Measurements from ENCODE around the gene KCNJ3.

KCNJ3 gene

GRCh38 chr2:154707994-154708575, 9.6 kb downstream of the KCNJ3 start:
- no peak for DNase-seq (ENCODE audit: low read depth)

- no peak for DNase-seq (ENCODE audit: low read depth)
These were observed 10.7 kb downstream of the KCNJ3 start for GRCh38 chr2:154709215-154709614.

GRCh38 chr2:154710078-154710477, 11.6 kb downstream of the KCNJ3 start:
- DNase-seq (ENCODE audit: low read depth) = no peak

- no peak for DNase-seq (ENCODE audit: low read depth)
These were observed 12.2 kb downstream of the KCNJ3 start for GRCh38 chr2:154710685-154711084.

GRCh38 chr2:154713675-154714074, 15.2 kb downstream of the KCNJ3 start:
- DNase-seq (ENCODE audit: low read depth) = no peak

- no peak for DNase-seq (ENCODE audit: low read depth)
These were observed 22.2 kb downstream of the KCNJ3 start for GRCh38 chr2:154720651-154721050.

GRCh38 chr2:154724194-154724797, 25.8 kb downstream of the KCNJ3 start:
- no peak for DNase-seq (ENCODE audit: low read depth)

GRCh38 chr2:154740361-154740760, 41.9 kb downstream of the KCNJ3 start:
- DNase-seq (ENCODE audit: low read depth) = no peak

- DNase-seq (ENCODE audit: low read depth) = no peak
These were observed 60.4 kb downstream of the KCNJ3 start for GRCh38 chr2:154758871-154759270.

GRCh38 chr2:154762638-154763037, 64.1 kb downstream of the KCNJ3 start:
- no peak for DNase-seq (ENCODE audit: low read depth)

GRCh38 chr2:154771664-154772284, 73.3 kb downstream of the KCNJ3 start:
- no peak for DNase-seq (ENCODE audit: low read depth)

GRCh38 chr2:154776825-154777224, 78.3 kb downstream of the KCNJ3 start:
- no peak for DNase-seq (ENCODE audit: low read depth)

GRCh38 chr2:154794406-154794805, 95.9 kb downstream of the KCNJ3 start:
- DNase-seq (ENCODE audit: low read depth) = no peak

GRCh38 chr2:154795651-154796050, 97.2 kb downstream of the KCNJ3 start:
- no peak for DNase-seq (ENCODE audit: low read depth)

- no peak for DNase-seq (ENCODE audit: low read depth)
These were observed 106.0 kb downstream of the KCNJ3 start for GRCh38 chr2:154804451-154804850.

GRCh38 chr2:154813636-154814035, 115.1 kb downstream of the KCNJ3 start:
- DNase-seq (ENCODE audit: low read depth) = no peak

GRCh38 chr2:154814856-154815255, 116.4 kb downstream of the KCNJ3 start:
- DNase-seq (ENCODE audit: low read depth) = no peak

GRCh38 chr2:154825358-154825757, 126.9 kb downstream of the KCNJ3 start:
- DNase-seq (ENCODE audit: low read depth) = no peak

GRCh38 chr2:154826827-154827226, 128.3 kb downstream of the KCNJ3 start:
- DNase-seq (ENCODE audit: low read depth) = no peak

GRCh38 chr2:154827286-154827685, 128.8 kb downstream of the KCNJ3 start:
- DNase-seq (ENCODE audit: low read depth) = no peak

- no peak for DNase-seq (ENCODE audit: low read depth)
These were observed 134.2 kb downstream of the KCNJ3 start for GRCh38 chr2:154832711-154833110.

- DNase-seq (ENCODE audit: low read depth) = no peak
These were observed 138.1 kb downstream of the KCNJ3 start for GRCh38 chr2:154836632-154837031.

GRCh38 chr2:154837035-154837434, 138.5 kb downstream of the KCNJ3 start:
- no peak for DNase-seq (ENCODE audit: low read depth)

GRCh38 chr2:154844513-154844912, 146.0 kb downstream of the KCNJ3 start:
- no peak for DNase-seq (ENCODE audit: low read depth)
